ENCODE results near the gene TRERF1.
A peak's percentile ranks its signal among the peaks of the same experiment; 100 is the strongest.
"Not testable (repeated sequence)": the region's sequence is repeated elsewhere in the genome, so short reads cannot be mapped to it uniquely, and the experiment has no call there.

Gene TRERF1

GRCh38 chr6:42225029-42225339, 226.7 kb downstream of the TRERF1 start:
- DNase-seq (ENCODE audit: low read depth, low spot score): no peak

GRCh38 chr6:42224222-42225028, 227.3 kb downstream of the TRERF1 start:
- no peak for DNase-seq (ENCODE audit: low read depth, low spot score)

GRCh38 chr6:42222448-42222847, 229.3 kb downstream of the TRERF1 start:
- DNase-seq (ENCODE audit: low read depth, low spot score): no peak

DNA sequence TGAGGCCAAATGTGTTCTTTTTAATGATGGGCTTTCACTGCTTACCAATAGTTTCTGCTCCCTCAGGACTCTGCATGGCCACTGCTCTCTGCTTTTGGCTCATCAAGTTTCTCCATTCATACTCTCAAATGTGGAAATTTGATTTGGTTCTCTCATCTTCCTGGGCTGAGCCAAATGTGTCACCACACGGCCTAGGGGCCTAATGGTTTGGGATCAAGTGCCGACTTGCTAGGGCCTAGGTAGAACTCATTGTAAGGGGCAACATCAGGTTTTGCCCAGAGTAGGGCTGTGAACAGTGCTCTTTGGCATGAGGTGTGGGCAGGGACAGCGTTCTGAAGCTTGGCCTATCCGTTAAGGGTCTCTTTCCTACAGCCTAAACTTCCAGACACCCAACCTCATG, 230.2 kb downstream of the TRERF1 start:
- DNase-seq (ENCODE audit: low read depth, low spot score): no peak

DNA sequence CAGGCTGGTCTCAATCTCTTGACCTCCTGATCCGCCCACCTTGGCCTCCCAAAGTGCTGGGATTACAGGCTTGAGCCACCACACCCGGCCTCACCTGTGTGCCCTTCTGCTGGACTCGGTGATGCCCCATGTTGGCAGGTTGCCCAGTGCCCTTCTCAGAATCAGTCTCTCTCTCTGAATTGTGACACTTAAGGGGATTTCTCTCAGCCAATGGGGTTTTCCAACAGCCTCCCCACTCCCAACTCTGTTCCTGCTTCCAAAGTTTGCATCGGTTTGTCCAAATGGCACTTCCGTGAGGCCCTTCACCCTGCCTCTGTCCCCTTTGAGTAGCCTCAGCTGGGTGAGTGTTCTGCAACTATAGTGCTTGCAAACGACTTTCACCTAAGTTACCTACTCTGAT, 230.9 kb downstream of the TRERF1 start:
- DNase-seq (ENCODE audit: low read depth, low spot score): no peak

DNA sequence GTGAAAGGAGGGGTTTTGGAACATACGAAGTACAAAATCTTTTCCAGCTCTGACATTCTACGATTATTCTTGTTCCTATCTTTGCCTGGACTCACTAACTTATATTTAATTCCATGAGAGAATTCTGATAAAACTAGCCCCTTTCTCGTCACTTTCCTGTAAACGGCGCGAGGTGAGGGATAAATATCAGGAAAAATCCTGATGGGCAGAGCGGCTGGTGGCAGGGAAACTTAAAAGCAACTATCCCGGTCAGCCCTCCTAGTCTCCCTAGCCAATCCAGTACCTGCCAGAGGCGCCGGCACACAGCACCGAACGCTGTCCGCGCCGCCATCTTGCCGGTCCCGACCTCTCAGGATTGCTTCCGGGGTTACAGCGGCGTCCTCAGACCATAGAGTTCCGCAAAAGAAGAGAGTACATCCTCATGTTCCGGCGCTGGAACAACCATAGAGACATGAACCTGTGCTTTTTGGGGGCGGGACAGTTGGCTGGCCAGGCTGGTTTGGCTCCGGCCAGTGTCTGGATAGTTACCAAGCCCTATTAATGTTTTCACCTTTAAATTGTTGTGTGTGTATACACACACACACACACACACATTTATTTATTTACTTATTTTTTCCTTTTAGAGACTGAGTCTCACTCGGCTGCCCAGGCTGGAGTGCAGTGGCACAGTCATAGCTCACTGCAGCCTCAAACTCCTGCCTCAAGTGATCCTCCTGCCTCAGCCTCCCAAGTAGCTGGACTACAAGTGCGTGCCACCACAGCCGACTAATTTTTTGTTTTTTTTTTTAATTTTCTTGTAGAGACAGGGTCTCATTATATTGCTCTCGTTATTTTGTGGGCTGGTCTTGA, 234.0 kb downstream of the TRERF1 start, which contains the start of gene MRPS10:
TSS of gene MRPS10 (minus strand) at position 343 of the 849 bp plus-strand sequence. CDS start at position 331, 12 bp downstream.
- DNase-seq (ENCODE audit: low read depth, low spot score): peak; percentile 83

DNA sequence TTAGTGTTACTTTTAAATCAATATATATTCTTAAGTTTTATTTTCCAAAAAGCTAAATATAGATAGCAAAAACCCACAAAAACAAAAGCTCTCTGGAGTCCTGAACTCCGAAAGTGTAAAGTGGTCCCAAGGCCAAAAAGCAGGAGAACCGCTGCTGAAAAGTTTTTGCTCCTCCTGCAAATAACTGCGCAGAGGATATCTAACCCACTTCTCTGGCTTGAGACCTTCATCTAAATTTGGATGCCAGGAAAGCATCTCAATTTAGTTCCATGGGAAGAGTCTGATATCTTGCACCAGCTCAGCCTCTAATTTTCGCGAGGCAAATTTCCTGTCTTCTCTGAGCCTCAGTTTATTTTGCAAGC, 234.6 kb downstream of the TRERF1 start:
- DNase-seq (ENCODE audit: low read depth, low spot score): no peak

DNA sequence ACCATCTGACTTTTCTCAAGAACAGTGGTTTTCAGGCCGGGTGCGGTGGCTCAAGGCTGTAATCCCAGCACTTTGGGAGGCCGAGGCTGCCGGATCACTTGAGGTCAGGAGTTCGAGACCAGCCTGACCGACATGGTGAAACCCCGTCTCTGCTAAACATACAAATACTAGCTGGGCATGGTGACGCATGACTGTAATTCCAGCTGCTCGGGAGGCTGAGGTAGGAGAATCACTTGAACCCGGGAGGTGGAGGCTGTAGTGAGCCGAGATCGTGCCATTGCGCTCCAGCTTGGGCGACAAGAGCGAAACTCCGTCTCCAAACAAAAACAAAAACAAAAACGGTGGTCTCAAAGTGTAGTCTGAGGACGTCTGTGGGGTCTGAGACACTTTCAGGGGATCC, 235.2 kb downstream of the TRERF1 start:
- DNase-seq (ENCODE audit: low read depth, low spot score): not testable (repeated sequence)

DNA sequence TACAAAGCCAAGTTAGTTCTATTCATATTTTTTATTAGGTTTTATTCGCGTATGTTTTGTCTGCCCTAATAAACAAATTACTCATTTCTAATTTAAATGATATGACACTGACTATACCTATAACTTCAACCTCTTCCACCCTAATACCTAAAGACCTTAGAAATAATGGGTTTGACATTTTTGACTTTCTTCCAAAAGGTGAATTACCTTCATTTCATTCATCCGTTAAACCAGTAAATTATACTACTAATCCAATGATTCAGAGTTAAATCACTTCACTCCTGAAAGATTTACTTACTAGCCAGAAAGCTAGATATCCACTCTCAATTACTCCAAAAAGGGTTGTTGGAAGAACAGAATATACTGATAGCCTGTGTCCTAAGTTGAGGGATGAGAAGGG, 239.3 kb downstream of the TRERF1 start:
- DNase-seq (ENCODE audit: low read depth, low spot score): no peak

DNA sequence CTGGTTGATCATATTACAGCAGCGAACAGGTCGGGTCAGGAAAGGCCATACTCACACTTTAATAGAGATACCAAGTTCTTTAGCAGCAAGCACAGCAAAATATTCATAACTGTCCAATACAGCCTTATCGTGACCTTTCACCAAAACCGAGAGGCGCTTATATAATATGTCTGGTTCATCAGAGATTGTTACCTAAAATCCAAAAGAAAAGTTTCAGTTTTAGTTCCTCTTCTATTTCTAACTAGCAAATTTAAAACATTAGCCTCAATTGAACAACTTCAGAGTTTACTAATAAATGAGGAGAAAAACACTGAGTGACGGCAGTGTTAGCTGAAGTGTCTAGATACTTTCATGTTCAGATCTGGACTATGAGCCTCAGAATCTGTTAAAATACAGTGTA, 240.0 kb downstream of the TRERF1 start:
- no peak for DNase-seq (ENCODE audit: low read depth, low spot score)

GRCh38 chr6:42210551-42210950, 241.2 kb downstream of the TRERF1 start:
- no peak for DNase-seq (ENCODE audit: low read depth, low spot score)

DNA sequence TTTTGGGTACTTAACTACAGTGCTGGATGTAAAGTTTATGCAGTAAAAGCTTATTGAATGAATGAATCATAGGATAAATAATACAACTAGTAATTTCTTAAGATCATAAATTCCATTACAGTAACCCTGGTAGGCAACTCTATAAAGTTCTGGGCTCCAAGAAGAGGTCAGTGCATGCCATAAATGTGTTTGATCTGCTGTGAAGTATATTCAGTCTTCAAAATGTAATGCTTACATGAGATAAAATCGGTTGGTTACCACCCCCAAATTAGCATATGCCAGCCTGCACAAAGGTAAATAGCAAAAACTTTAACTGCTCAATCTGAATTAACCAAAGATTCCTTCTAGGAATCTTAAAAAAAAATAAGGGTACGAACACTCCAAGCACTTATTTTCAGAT, 244.2 kb downstream of the TRERF1 start:
- not testable (repeated sequence) for DNase-seq (ENCODE audit: low read depth, low spot score)

DNA sequence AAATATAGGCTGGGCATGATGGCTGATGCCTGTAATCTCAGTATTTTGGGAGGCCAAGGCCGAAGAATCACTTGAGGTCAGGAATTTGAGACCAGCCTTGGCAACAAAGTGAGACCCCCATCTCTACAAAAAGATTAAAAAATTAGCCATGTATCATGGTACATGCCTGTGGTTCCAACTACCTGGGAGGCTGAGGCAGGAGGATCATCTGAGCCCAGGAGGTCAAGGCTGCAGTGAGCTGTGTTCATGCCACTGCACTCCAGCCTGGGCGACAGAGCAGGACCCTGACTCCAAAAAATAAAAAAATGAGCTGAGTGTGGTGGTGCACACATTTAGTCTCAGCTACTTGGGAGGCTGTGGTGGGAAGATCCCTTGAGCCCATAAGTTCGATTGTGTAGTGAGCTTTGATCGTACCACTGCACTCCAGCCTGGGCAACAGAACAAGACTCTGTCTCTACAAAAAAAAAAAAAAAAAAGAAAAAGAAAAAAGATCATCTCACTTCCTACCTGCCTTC, 246.9 kb downstream of the TRERF1 start:
- no peak for DNase-seq (ENCODE audit: low read depth, low spot score)

GRCh38 chr6:42203183-42203582, 248.5 kb downstream of the TRERF1 start:
- DNase-seq (ENCODE audit: low read depth, low spot score): no peak

DNA sequence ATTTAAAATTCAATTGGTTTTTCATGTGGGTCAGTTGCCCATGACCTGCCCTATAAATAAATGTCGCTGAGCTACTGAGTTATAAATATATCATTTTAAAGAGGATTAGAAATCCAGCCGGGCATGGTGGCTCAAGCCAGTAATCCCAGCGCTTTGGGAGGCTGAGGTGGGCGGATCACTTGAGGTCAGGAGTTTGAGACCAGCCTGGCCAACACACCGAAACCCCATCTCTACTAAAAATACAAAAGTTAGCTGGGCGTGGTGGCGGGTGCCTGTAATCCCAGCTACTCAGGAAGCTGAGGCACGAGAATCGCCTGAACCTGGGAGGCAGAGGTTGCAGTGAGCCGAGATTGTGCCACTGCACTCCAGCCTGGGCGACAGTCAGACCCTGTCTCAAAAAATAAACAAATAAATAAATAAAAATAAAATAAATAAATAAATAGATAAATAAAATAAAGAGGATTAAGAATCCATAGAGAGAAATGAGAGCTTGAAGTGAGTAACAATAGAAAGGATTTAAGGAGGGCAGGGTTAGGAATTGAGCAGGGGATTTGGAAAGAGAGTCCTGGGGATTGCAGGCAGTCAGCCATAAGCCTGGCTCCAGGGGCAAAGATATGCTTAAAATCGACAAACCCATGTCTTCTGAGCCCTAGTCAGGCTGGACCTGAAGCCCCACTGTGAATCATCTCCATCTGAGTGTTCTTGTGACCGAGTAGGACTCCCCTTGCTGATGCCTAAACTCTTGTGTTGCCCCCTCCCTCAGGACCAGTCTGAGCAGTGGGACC, 249.4 kb downstream of the TRERF1 start:
- DNase-seq (ENCODE audit: low read depth, low spot score): not testable (repeated sequence)

DNA sequence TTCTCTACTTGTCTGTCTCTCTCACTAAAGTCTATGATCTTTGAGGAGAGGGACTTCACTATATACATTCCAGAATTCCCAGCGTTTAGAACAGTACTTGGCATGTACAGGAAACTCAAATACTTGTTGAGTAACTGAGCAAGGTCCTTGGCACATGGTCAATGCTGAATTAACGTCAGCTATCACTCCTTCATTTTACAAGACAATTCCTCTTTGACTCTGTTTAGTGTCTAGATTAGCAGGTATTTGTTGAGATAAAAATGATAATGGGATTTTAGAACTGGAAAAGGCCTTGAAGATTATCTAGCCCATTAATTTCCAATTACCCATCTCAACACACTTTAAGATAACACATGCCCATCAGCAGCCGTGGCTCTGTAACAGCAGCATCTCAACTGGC, 250.3 kb downstream of the TRERF1 start:
- DNase-seq (ENCODE audit: low read depth, low spot score): no peak

GRCh38 chr6:42200035-42200434, 251.7 kb downstream of the TRERF1 start:
- DNase-seq (ENCODE audit: low read depth, low spot score): no peak

DNA sequence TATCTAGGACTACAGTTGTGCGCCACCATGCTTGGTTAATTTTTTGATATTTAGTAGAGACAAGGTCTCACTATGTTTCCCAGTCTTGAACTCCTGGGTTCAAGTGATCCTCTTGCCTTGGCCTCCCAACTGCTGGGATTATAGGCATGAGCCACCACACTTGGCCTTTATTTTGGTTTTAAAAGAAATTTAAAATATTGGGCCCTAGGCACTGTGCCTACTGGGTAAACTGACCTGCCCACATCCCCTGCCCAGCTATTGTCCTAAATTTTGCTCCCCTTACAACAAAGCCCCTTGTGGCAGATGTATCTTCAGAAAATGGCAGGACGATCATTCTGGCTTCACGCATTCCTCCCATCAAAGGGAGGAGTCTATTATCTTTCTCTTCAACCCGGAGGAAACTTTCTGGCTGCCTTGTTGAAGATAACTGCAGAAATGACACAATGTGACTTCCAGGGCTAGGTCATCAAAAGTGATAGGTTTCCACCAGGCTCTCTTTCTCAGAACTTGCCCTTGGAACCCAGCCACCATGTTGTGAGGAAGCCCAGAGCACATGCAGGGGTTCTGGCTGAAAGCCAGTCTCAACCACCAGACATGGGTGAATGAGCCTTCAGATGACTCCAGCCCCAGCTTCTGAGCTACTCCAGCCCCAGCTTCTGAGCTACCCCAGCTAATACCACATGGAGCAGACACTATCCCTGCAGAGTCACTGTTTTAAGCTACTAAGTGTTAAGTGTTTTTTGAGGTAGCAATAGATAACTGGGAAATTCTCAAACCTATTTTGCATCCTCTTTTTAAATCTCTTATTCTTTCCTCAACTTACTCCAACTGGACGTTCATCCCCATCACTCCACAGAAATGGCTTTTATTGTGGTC, 252.4 kb downstream of the TRERF1 start:
- DNase-seq (ENCODE audit: low read depth, low spot score): no peak

- no peak for DNase-seq (ENCODE audit: low read depth, low spot score)
These were observed 254.0 kb downstream of the TRERF1 start for GRCh38 chr6:42197555-42198362.

DNA sequence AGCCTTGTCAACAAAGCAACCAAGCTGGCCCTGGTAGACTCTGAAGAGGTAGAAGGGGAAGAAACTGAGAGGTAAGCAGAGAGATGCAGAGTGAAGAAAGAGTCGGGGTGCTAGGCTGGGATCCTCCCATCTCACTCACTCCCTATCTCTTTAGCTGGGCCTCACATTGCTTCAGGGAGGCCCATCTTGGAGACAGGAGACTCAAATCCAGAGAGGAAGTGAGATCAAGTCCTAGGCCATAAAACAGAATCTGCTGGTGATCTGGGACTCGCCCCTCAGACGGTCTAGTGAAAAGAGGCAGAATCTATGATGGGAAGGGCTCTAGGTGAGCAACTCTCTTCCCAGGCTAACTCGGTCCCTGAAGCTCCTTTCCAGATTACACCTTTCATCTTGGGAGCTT, 256.3 kb downstream of the TRERF1 start:
- DNase-seq (ENCODE audit: low read depth, low spot score): no peak

Data from activated naive CD8-positive, alpha-beta T cell treated with anti-CD3 and anti-CD28 coated beads, Interleukin-2, amount 50 U/mL, for 16 hours (primary cell).